ENCODE measurements around the gene TRABD2B.

- TF ChIP-seq POLR2AphosphoS5 (IDR thresholded peaks at IDR 0.05; ENCODE audit: low read depth, low read length) (no peak), TAF1 (IDR thresholded peaks at IDR 0.05; ENCODE audit: borderline replicate concordance, insufficient read depth, low read length) (no peak), FOXP2 (optimal IDR thresholded peaks at IDR 0.05; ENCODE audit: borderline replicate concordance, extremely low read depth, extremely low read length, insufficient read depth) (no peak), SIN3A (IDR thresholded peaks at IDR 0.05; ENCODE audit: borderline replicate concordance, insufficient read depth, low read length) (no peak)
- TF ChIP-seq, protein P1, sequence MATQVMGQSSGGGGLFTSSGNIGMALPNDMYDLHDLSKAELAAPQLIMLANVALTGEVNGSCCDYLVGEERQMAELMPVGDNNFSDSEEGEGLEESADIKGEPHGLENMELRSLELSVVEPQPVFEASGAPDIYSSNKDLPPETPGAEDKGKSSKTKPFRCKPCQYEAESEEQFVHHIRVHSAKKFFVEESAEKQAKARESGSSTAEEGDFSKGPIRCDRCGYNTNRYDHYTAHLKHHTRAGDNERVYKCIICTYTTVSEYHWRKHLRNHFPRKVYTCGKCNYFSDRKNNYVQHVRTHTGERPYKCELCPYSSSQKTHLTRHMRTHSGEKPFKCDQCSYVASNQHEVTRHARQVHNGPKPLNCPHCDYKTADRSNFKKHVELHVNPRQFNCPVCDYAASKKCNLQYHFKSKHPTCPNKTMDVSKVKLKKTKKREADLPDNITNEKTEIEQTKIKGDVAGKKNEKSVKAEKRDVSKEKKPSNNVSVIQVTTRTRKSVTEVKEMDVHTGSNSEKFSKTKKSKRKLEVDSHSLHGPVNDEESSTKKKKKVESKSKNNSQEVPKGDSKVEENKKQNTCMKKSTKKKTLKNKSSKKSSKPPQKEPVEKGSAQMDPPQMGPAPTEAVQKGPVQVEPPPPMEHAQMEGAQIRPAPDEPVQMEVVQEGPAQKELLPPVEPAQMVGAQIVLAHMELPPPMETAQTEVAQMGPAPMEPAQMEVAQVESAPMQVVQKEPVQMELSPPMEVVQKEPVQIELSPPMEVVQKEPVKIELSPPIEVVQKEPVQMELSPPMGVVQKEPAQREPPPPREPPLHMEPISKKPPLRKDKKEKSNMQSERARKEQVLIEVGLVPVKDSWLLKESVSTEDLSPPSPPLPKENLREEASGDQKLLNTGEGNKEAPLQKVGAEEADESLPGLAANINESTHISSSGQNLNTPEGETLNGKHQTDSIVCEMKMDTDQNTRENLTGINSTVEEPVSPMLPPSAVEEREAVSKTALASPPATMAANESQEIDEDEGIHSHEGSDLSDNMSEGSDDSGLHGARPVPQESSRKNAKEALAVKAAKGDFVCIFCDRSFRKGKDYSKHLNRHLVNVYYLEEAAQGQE (IDR thresholded peaks at IDR 0.05; ENCODE audit: insufficient read depth in 1 of 2, low read depth in 2 of 2, low read length in 2 of 2) = no peak
Measured at GRCh38 chr1:47834326-47834725, 162.9 kb downstream of the TRABD2B start.

Data from PFSK-1 (cell line).